Measurements from ENCODE around the gene TEX22. TPM values are rescaled to one million over a fixed set of nuclear protein-coding genes. Genes with fewer than 3 reads are reported as not detected.

Gene TEX22
- total and polyA plus RNA-seq, 2 donors from 2014 or later: 1.5 to 3.3 TPM

DNA sequence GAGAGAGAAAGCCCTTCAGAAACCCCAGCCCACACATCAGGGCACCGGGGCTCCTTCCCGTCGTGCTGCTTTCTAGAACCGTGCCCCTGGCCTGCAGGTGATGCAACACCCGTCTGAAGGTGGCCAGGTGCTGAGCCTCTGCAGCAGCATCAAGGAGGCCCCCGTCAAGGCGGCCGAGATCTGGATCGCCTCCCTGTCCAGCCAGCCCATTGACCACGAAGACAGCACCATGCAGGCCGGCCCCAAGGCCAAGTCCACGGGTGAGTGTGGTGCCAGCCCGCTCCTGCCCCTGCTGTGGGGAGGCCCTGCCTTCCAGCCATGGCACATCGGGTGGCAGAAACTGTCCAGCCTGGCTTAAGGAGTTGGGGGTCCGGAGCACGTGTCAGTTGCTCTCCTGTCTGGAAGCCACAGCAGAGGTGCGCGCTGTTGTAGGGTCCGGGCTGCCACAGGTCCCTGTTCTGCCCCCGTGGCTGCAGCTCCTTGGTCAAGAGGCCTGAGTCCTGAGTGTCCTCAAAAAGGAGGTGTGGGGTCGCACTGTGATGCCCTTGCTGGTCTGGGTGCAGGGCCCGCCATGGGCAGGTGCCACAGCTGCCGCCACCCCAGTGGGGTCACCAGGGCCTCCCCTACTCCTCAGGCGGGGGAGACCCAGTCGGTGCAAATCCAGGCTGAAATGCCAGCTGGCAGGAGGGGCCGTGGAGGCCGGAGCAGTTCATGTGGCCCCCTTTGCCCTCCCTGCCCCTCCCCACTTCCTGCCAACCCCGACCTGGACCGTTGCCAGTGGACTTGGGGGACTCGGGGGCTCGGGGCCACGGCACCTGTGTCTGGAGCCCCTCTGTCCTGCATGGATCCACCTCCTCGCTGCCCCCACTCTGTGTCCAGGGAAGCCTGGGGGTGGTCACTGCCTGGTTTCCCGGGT is 31.0 kb upstream of the TEX22 start:
- peaks cover 0 to 5% (median 3%) of the 10 kb centered on the region in 3 donors for H3K36me3 ChIP-seq (ENCODE audit: control insufficient read depth in 2 of 3, insufficient read depth in 3 of 3, low read length in 3 of 3)
- H3K4me3 ChIP-seq (ENCODE audit: low read length in 3 of 3): no peak overlapping the region
- no peaks in the 10 kb centered on the region for H3K4me1 ChIP-seq (ENCODE audit: control insufficient read depth in 2 of 3, insufficient read depth in 2 of 3, low read depth in 1 of 3, low read length in 3 of 3)
- H3K9me3 ChIP-seq (ENCODE audit: control insufficient read depth in 2 of 3, insufficient read depth in 1 of 3, low read length in 3 of 3): no peaks in the 10 kb centered on the region
- FAIRE-seq: no peak
- no peak for DNase-seq
- intact Hi-C loops (cut with DNase I): no loop called here
- no peaks in the 10 kb centered on the region for H3K27me3 ChIP-seq (ENCODE audit: control insufficient read depth, insufficient read depth, low read length)
- no peak overlapping the region for H3K9ac ChIP-seq (ENCODE audit: low read length in 3 of 3)
- H3K27ac ChIP-seq (ENCODE audit: low read depth in 2 of 2, low read length in 2 of 2): no peak overlapping the region
- TF ChIP-seq, protein P1, sequence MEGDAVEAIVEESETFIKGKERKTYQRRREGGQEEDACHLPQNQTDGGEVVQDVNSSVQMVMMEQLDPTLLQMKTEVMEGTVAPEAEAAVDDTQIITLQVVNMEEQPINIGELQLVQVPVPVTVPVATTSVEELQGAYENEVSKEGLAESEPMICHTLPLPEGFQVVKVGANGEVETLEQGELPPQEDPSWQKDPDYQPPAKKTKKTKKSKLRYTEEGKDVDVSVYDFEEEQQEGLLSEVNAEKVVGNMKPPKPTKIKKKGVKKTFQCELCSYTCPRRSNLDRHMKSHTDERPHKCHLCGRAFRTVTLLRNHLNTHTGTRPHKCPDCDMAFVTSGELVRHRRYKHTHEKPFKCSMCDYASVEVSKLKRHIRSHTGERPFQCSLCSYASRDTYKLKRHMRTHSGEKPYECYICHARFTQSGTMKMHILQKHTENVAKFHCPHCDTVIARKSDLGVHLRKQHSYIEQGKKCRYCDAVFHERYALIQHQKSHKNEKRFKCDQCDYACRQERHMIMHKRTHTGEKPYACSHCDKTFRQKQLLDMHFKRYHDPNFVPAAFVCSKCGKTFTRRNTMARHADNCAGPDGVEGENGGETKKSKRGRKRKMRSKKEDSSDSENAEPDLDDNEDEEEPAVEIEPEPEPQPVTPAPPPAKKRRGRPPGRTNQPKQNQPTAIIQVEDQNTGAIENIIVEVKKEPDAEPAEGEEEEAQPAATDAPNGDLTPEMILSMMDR (IDR thresholded peaks at IDR 0.05; ENCODE audit: borderline replicate concordance, extremely low read depth, insufficient read depth): no peak

DNA sequence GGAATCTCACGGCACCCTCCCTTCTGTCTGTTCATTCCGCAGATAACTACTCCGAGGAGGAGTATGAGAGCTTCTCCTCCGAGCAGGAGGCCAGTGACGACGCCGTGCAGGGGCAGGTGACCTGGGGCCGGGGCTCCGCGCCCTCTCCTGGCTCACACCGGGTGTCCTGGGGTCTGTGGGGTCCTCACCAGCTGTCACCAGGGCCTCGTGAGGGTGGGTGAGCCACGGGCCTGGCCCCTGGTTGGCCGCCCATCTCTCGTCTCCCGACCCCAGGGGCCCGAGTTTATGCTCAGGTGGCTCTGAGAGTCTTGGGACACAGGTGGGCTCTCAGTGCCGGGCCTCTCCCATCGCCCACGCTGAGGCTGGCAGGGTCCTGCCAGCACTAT is 30.3 kb upstream of the TEX22 start:
- FAIRE-seq (no peak), DNase-seq (no peak)
- H3K4me1 ChIP-seq (ENCODE audit: control insufficient read depth in 2 of 3, insufficient read depth in 2 of 3, low read depth in 1 of 3, low read length in 3 of 3): no peaks in the 10 kb centered on the region
- no peaks in the 10 kb centered on the region for H3K9me3 ChIP-seq (ENCODE audit: control insufficient read depth in 2 of 3, insufficient read depth in 1 of 3, low read length in 3 of 3)
- intact Hi-C loops (cut with DNase I): no loop called here
- H3K9ac ChIP-seq (ENCODE audit: low read length in 3 of 3): no peak overlapping the region
- no peaks in the 10 kb centered on the region for H3K27me3 ChIP-seq (ENCODE audit: control insufficient read depth, insufficient read depth, low read length)
- TF ChIP-seq, protein P1 (IDR thresholded peaks at IDR 0.05; ENCODE audit: borderline replicate concordance, extremely low read depth, insufficient read depth): no peak
- H3K4me3 ChIP-seq (ENCODE audit: low read length in 3 of 3): no peak overlapping the region
- H3K36me3 ChIP-seq (ENCODE audit: control insufficient read depth in 2 of 3, insufficient read depth in 3 of 3, low read length in 3 of 3): peaks cover 0 to 5% (median 3%) of the 10 kb centered on the region in 3 donors
- no peak overlapping the region for H3K27ac ChIP-seq (ENCODE audit: low read depth in 2 of 2, low read length in 2 of 2)

DNA sequence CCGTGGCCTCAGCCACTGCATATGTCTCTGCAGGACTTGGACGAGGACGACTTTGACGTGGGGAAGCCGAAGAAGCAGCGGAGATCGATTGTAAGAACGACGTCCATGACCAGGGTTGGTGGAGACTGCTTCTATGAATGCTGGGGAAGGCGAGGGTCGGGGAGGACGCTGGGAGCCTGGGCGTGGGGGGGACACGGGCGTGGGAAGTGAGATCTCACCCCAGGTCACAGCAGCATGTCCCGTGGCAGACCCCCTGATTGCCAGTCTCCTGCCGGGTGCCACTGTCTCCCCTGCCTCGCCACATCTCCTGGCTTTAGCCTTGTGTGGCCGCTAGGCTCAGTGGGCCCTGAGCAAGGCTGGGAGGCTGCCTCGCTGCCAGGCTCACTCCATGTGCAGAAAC is 29.9 kb upstream of the TEX22 start:
- intact Hi-C loops (cut with DNase I): no loop called here
- Histone ChIP-seq H3K36me3 (ENCODE audit: control insufficient read depth in 2 of 3, insufficient read depth in 3 of 3, low read length in 3 of 3) (peaks cover 0 to 5% (median 3%) of the 10 kb centered on the region in 3 donors), H3K27ac (ENCODE audit: low read depth in 2 of 2, low read length in 2 of 2) (no peak overlapping the region), H3K9me3 (ENCODE audit: control insufficient read depth in 2 of 3, insufficient read depth in 1 of 3, low read length in 3 of 3) (no peaks in the 10 kb centered on the region), H3K4me1 (ENCODE audit: control insufficient read depth in 2 of 3, insufficient read depth in 2 of 3, low read depth in 1 of 3, low read length in 3 of 3) (no peaks in the 10 kb centered on the region), H3K9ac (ENCODE audit: low read length in 3 of 3) (no peak overlapping the region), H3K4me3 (ENCODE audit: low read length in 3 of 3) (no peak overlapping the region), H3K27me3 (ENCODE audit: control insufficient read depth, insufficient read depth, low read length) (no peaks in the 10 kb centered on the region)
- DNase-seq (no peak), FAIRE-seq (no peak)
- TF ChIP-seq, protein P1 (IDR thresholded peaks at IDR 0.05; ENCODE audit: borderline replicate concordance, extremely low read depth, insufficient read depth): no peak
